Measurements from ENCODE around the gene TRAPPC2L.

The TRAPPC2L gene

GRCh38 chr16:88810166-88810911, 46.6 kb upstream of the TRAPPC2L start:
- Mint-ChIP-seq H3K4me3 (peak overlapping the region; percentile 84), H3K4me1 (peaks cover 12% of the 10 kb centered on the region), H3K36me3 (ENCODE audit: low read depth) (peaks cover 5% of the 10 kb centered on the region), H3K9me3 (no peaks in the 10 kb centered on the region), H3K27ac (no peak overlapping the region), H3K27me3 (ENCODE audit: low read depth, poor library complexity) (peaks cover 3% of the 10 kb centered on the region)
- no peak for DNase-seq
- no peak for TF ChIP-seq CTCF (IDR thresholded peaks at IDR 0.05)

- Mint-ChIP-seq H3K4me3 (peak overlapping the region; percentile 84), H3K9me3 (no peaks in the 10 kb centered on the region), H3K27me3 (ENCODE audit: low read depth, poor library complexity) (peaks cover 3% of the 10 kb centered on the region), H3K36me3 (ENCODE audit: low read depth) (peaks cover 5% of the 10 kb centered on the region), H3K27ac (peak overlapping the region; percentile 68), H3K4me1 (peaks cover 12% of the 10 kb centered on the region)
- peak; percentile 58 for DNase-seq
- no peak for TF ChIP-seq CTCF (IDR thresholded peaks at IDR 0.05)
These were observed 45.8 kb upstream of the TRAPPC2L start for GRCh38 chr16:88810912-88811768.

- peaks cover 3% of the 10 kb centered on the region for H3K27me3 Mint-ChIP-seq (ENCODE audit: low read depth, poor library complexity)
These were observed 45.0 kb upstream of the TRAPPC2L start, which contains the start of gene APRT for GRCh38 chr16:88811769-88812512. Gene APRT, minus strand, starts transcription at chr16:88811928. Its CDS starts 29 bp downstream, at chr16:88811899.

GRCh38 chr16:88812513-88813268, 44.2 kb upstream of the TRAPPC2L start:
- Mint-ChIP-seq H3K4me1 (peaks cover 12% of the 10 kb centered on the region), H3K9me3 (no peaks in the 10 kb centered on the region), H3K4me3 (peak overlapping the region; percentile 76), H3K27ac (no peak overlapping the region), H3K36me3 (ENCODE audit: low read depth) (peaks cover 5% of the 10 kb centered on the region), H3K27me3 (ENCODE audit: low read depth, poor library complexity) (peaks cover 3% of the 10 kb centered on the region)
- DNase-seq, result no peak
- TF ChIP-seq CTCF (IDR thresholded peaks at IDR 0.05), result no peak

More at GRCh38 chr16:88811769-88812512, 45.0 kb upstream of the TRAPPC2L start, which contains the start of gene APRT:
- TF ChIP-seq CTCF (IDR thresholded peaks at IDR 0.05), result no peak
- Mint-ChIP-seq H3K36me3 (ENCODE audit: low read depth) (peaks cover 5% of the 10 kb centered on the region), H3K4me3 (peak within 1 kb of the TSS; percentile 86), H3K4me1 (peaks cover 12% of the 10 kb centered on the region), H3K27ac (peak within 1 kb of the TSS; percentile 98), H3K9me3 (no peaks in the 10 kb centered on the region)
- peak; percentile 99 for DNase-seq
